HepG2 (cell line): Measurements from ENCODE around the gene HIPK4. TPM values are rescaled to one million over a fixed set of nuclear protein-coding genes. Genes with fewer than 3 reads are reported as not detected.

Experiments
- ASH2L ChIP-seq: fragments of 300-600, 200-600 bp; sonication (generic); IDR thresholded peaks from 2 replicates; pipeline ENCODE4 v1.7.0; 2017; ENCODE audit warnings: low read depth, mild to moderate bottlenecking, moderate library complexity, mixed read lengths, low read length; ENCODE audit not compliant: insufficient read length
- ATF3 ChIP-seq: sonication (generic); formaldehyde crosslinking; IDR thresholded peaks from 2 replicates; pipeline ENCODE4 v1.4.0; 2020; ENCODE audit warnings: missing genetic modification reagents
- CBX5 ChIP-seq: sonication (generic); formaldehyde crosslinking; IDR thresholded peaks from 2 replicates; pipeline ENCODE4 v1.4.0; 2020; ENCODE audit warnings: missing genetic modification reagents, borderline replicate concordance
- CREM ChIP-seq, 2 experiments: sonication (generic) in 1 of 2; formaldehyde crosslinking in 1 of 2; IDR thresholded peaks; 2 replicates each; pipeline versions ENCODE4 v1.4.0 to v1.6.1; 2016 to 2020; ENCODE audit warnings: antibody characterized with exemption in 1 of 2, mild to moderate bottlenecking in 1 of 2, missing genetic modification reagents in 1 of 2
- FOXO1 ChIP-seq: sonication (generic); formaldehyde crosslinking; IDR thresholded peaks from 2 replicates; pipeline ENCODE4 v1.4.0; 2020; ENCODE audit warnings: missing genetic modification reagents
- ISX ChIP-seq: sonication (generic); formaldehyde crosslinking; conservative IDR thresholded peaks from 2 replicates; pipeline ENCODE4 v1.5.0; 2020; ENCODE audit warnings: missing genetic modification reagents
- MEIS1 ChIP-seq: sonication (generic); formaldehyde crosslinking; IDR thresholded peaks from 2 replicates; pipeline ENCODE4 v1.9.0; 2021; ENCODE audit warnings: mild to moderate bottlenecking, missing genetic modification reagents, moderate library complexity, borderline replicate concordance
- NFYC ChIP-seq: IDR thresholded peaks from 2 replicates; pipeline ENCODE4 v1.6.1; 2016; ENCODE audit warnings: missing genetic modification reagents, missing compliant biosample characterization
- NRL ChIP-seq: sonication (generic); formaldehyde crosslinking; IDR thresholded peaks from 2 replicates; pipeline ENCODE4 v1.5.0; 2020; ENCODE audit warnings: missing genetic modification reagents, mild to moderate bottlenecking, moderate library complexity, borderline replicate concordance
- POLR2A ChIP-seq, 2 experiments: IDR thresholded peaks; 2 replicates each; pipeline ENCODE4 v1.6.1; 2011; ENCODE audit warnings: low read depth in 2 of 2, low read length in 2 of 2, mild to moderate bottlenecking in 1 of 2, moderate library complexity in 1 of 2; ENCODE audit not compliant: insufficient read depth in 1 of 2
- RAD51 ChIP-seq: fragments of 450-650 bp; IDR thresholded peaks from 2 replicates; pipeline ENCODE4 v1.6.1; 2016; ENCODE audit warnings: borderline replicate concordance
- TAF15 ChIP-seq: fragments of 200-400 bp; formaldehyde crosslinking; IDR thresholded peaks from one replicate; pipeline ENCODE4 v1.6.1; 2018; ENCODE audit warnings: mild to moderate bottlenecking, low read depth, low read length; ENCODE audit not compliant: poor library complexity, severe bottlenecking
- TCF7L2 ChIP-seq: IDR thresholded peaks from 2 replicates; pipeline ENCODE4 v1.6.1; 2011; ENCODE audit warnings: mild to moderate bottlenecking, low read depth, low read length, moderate library complexity
- TEAD2 ChIP-seq: sonication (generic); formaldehyde crosslinking; IDR thresholded peaks from 2 replicates; pipeline ENCODE4 v1.9.0; 2021; ENCODE audit warnings: missing genetic modification reagents
- ZNF326 ChIP-seq: sonication (generic); formaldehyde crosslinking; IDR thresholded peaks from 2 replicates; pipeline ENCODE4 v1.4.0; 2020; ENCODE audit warnings: missing genetic modification reagents, borderline replicate concordance
- ZNF329 ChIP-seq: sonication (generic); formaldehyde crosslinking; IDR thresholded peaks from 2 replicates; pipeline ENCODE4 v1.9.0; 2021; ENCODE audit warnings: low read depth, mild to moderate bottlenecking, missing genetic modification reagents
- ZNF337 ChIP-seq: sonication (generic); formaldehyde crosslinking; IDR thresholded peaks from 2 replicates; pipeline ENCODE4 v1.5.1; 2020; ENCODE audit warnings: missing genetic modification reagents, low read depth, mild to moderate bottlenecking, borderline replicate concordance
- ZNF550 ChIP-seq: sonication (generic); formaldehyde crosslinking; IDR thresholded peaks from 2 replicates; pipeline ENCODE4 v1.4.0; 2020; ENCODE audit warnings: mild to moderate bottlenecking, missing genetic modification reagents, borderline replicate concordance
- ZNF563 ChIP-seq: sonication (generic); formaldehyde crosslinking; IDR thresholded peaks from 2 replicates; pipeline ENCODE4 v1.8.0; 2022; ENCODE audit warnings: mild to moderate bottlenecking, moderate library complexity, missing genetic modification reagents
- ZNF670 ChIP-seq: sonication (generic); formaldehyde crosslinking; IDR thresholded peaks from 2 replicates; pipeline ENCODE4 v1.8.0; 2022; ENCODE audit warnings: mild to moderate bottlenecking, missing genetic modification reagents, borderline replicate concordance
- ZNF788 ChIP-seq: sonication (generic); formaldehyde crosslinking; IDR thresholded peaks from 2 replicates; pipeline ENCODE4 v1.5.0; 2020; ENCODE audit warnings: mild to moderate bottlenecking, missing genetic modification reagents, borderline replicate concordance
- ZSCAN29 ChIP-seq: sonication (generic); formaldehyde crosslinking; conservative IDR thresholded peaks from 2 replicates; pipeline ENCODE4 v1.4.0; 2020; ENCODE audit warnings: mild to moderate bottlenecking, missing genetic modification reagents
- polyA plus RNA-seq, 8 experiments: library from polyadenylated mRNA; depleted of rRNA in 3 of 8; stranded (reverse) in 7 of 8; unstranded in 1 of 8; fragments of >200 nt; fragmentation: Illumina TruSeq in 4 of 8; extraction: Trizol in 4 of 8; gene quantifications; 2 replicates each; pipeline versions ENCODE4 v1.2.1 to v1.2.3, GENCODE V29; 2011 to 2016; ENCODE audit warnings: low read depth in 4 of 8, missing spikeins in 1 of 8, mixed read lengths in 1 of 8; ENCODE audit not compliant: insufficient read depth in 1 of 8
- total RNA-seq, 5 experiments: library from RNA; depleted of rRNA; stranded (reverse); fragments of >200 nt; fragmentation: Illumina TruSeq; extraction: Trizol; gene quantifications; 2 replicates each; pipeline ENCODE4 v1.2.3, GENCODE V29; 2016; ENCODE audit warnings: low read depth in 1 of 5
- TF ChIP-seq, protein P1 (sequence below): sonication (generic); formaldehyde crosslinking; IDR thresholded peaks from 2 replicates; pipeline ENCODE4 v1.4.0; 2020; ENCODE audit warnings: missing genetic modification reagents, mild to moderate bottlenecking, borderline replicate concordance
- TF ChIP-seq, protein P2 (sequence below): sonication (generic); formaldehyde crosslinking; IDR thresholded peaks from 2 replicates; pipeline ENCODE4 v1.9.0; 2021; ENCODE audit warnings: missing genetic modification reagents, mild to moderate bottlenecking, borderline replicate concordance

Gene HIPK4
- total and polyA plus RNA-seq, 2 of the 13 experiments (the other 11 are each of a cell fraction or from before 2014, with no cell fraction given) = 0.03 TPM; not detected in 1

GRCh38 chr19:40348125-40348913 lies 41.7 kb downstream of the HIPK4 start, which contains the start of the genes C19orf47 and PLD3 (continued):
- TF ChIP-seq, protein P1, sequence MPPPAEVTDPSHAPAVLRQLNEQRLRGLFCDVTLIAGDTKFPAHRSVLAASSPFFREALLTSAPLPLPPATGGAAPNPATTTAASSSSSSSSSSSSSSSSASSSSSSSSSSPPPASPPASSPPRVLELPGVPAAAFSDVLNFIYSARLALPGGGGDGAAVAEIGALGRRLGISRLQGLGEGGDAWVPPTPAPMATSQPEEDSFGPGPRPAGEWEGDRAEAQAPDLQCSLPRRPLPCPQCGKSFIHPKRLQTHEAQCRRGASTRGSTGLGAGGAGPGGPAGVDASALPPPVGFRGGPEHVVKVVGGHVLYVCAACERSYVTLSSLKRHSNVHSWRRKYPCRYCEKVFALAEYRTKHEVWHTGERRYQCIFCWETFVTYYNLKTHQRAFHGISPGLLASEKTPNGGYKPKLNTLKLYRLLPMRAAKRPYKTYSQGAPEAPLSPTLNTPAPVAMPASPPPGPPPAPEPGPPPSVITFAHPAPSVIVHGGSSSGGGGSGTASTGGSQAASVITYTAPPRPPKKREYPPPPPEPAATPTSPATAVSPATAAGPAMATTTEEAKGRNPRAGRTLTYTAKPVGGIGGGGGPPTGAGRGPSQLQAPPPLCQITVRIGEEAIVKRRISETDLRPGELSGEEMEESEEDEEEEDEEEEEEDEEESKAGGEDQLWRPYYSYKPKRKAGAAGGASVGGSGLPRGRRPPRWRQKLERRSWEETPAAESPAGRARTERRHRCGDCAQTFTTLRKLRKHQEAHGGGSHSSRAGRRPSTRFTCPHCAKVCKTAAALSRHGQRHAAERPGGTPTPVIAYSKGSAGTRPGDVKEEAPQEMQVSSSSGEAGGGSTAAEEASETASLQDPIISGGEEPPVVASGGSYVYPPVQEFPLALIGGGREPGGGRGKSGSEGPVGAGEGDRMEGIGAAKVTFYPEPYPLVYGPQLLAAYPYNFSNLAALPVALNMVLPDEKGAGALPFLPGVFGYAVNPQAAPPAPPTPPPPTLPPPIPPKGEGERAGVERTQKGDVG (CRISPR knock-in tag) = no peak
- TF ChIP-seq TAF15 (peak; percentile 71), TEAD2 (CRISPR knock-in tag) (no peak), ZNF670 (CRISPR knock-in tag) (no peak), ZNF337 (CRISPR knock-in tag) (0 out of 2 replicates have a peak, but pooled peaks have one; percentile 30), ZNF788 (peak; percentile 83), ZNF563 (CRISPR knock-in tag) (no peak), ZNF326 (no peak), CREM (IDR thresholded peaks at IDR 0.05) (peak; percentile 63), CREM (CRISPR knock-in tag; IDR thresholded peaks at IDR 0.05) (no peak), NFYC (CRISPR knock-in tag) (peak; percentile 82), ISX (CRISPR knock-in tag) (no peak), NRL (CRISPR knock-in tag) (no peak), POLR2A (IDR thresholded peaks at IDR 0.05; ENCODE audit: insufficient read depth in 1 of 2, low read depth in 2 of 2, low read length in 2 of 2) (peak; percentile 81 to 92), ZNF550 (CRISPR knock-in tag) (no peak), CBX5 (CRISPR knock-in tag) (peak; percentile 88; the same call in 1 of the 2 replicates), FOXO1 (CRISPR knock-in tag) (no peak), MEIS1 (0 out of 2 replicates have a peak, but pooled peaks have one; percentile 17), ATF3 (CRISPR knock-in tag) (no peak), ZSCAN29 (CRISPR knock-in tag) (no peak), TCF7L2 (no peak), RAD51 (peak; percentile 100), ZNF329 (CRISPR knock-in tag) (peak; percentile 100), ASH2L (peak; percentile 34)
- TF ChIP-seq, protein P2, sequence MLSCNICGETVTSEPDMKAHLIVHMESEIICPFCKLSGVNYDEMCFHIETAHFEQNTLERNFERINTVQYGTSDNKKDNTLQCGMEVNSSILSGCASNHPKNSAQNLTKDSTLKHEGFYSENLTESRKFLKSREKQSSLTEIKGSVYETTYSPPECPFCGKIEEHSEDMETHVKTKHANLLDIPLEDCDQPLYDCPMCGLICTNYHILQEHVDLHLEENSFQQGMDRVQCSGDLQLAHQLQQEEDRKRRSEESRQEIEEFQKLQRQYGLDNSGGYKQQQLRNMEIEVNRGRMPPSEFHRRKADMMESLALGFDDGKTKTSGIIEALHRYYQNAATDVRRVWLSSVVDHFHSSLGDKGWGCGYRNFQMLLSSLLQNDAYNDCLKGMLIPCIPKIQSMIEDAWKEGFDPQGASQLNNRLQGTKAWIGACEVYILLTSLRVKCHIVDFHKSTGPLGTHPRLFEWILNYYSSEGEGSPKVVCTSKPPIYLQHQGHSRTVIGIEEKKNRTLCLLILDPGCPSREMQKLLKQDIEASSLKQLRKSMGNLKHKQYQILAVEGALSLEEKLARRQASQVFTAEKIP (CRISPR knock-in tag) = no peak
